ENCODE results near the gene HDAC9.

DNA sequence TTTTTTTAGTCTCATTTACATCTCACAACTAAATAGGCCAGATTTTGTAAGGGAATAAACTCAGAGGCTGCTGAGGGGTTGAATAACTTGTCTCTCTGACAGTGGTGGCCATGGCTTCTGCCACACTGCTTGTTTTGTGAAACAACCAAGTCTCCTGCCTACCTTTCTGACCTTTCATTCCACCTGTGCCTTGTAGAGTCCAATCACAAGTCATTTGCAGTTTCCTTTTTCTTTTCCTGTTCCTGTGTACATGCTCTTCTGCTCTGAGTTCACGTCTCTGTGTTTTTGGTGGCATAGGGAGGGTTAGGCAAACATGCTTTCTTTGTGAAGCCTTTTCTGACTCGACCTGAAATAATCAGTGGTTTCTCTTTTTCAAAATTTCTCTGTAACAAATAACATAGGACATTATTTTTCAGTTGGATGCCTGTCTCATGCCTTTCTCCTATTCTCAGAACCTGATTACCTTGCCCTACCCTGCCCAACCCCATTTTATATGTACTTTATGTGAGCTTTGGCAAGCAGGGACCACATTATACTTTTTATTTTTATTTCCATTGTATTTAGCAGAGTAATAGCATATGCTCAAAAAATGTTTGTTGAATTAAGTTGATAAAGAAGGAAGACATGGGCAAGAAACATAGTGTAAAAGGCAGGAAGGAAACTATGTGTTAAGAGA is 81.7 kb downstream of the HDAC9 start:
- TF ChIP-seq POLR2A (IDR thresholded peaks at IDR 0.05; ENCODE audit: low read depth) (no peak), POLR2AphosphoS5 (IDR thresholded peaks at IDR 0.05) (no peak), EP300 (IDR thresholded peaks at IDR 0.05) (no peak)
- TF ChIP-seq, protein P1, sequence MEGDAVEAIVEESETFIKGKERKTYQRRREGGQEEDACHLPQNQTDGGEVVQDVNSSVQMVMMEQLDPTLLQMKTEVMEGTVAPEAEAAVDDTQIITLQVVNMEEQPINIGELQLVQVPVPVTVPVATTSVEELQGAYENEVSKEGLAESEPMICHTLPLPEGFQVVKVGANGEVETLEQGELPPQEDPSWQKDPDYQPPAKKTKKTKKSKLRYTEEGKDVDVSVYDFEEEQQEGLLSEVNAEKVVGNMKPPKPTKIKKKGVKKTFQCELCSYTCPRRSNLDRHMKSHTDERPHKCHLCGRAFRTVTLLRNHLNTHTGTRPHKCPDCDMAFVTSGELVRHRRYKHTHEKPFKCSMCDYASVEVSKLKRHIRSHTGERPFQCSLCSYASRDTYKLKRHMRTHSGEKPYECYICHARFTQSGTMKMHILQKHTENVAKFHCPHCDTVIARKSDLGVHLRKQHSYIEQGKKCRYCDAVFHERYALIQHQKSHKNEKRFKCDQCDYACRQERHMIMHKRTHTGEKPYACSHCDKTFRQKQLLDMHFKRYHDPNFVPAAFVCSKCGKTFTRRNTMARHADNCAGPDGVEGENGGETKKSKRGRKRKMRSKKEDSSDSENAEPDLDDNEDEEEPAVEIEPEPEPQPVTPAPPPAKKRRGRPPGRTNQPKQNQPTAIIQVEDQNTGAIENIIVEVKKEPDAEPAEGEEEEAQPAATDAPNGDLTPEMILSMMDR (IDR thresholded peaks at IDR 0.05) = no peak
